Thyroid gland (tissue), 4 donors: ENCODE data around the gene PDE8B. TPM values are rescaled to one million over a fixed set of nuclear protein-coding genes. Genes with fewer than 3 reads are reported as not detected.

ENCODE experiments used
- DNase-seq, 2 donors: peaks; one replicate each; pipeline ENCODE4 v3.0.0-alpha.2; 2019
- H3K27ac ChIP-seq, 3 donors: fragments of 200-600 bp; sonication (generic); 1 replicate in 2 of 3; 2 replicates in 1 of 3; pipeline ENCODE4 v1.5.1; 2016 to 2019; ENCODE audit warnings: mild to moderate bottlenecking in 1 of 3, moderate library complexity in 1 of 3
- H3K27me3 ChIP-seq: fragments of 200-600 bp; sonication (generic); one replicate; pipeline ENCODE4 v1.5.1; 2019
- H3K36me3 ChIP-seq, 2 donors: fragments of 200-600 bp; sonication (generic); one replicate each; pipeline ENCODE4 v1.5.1; 2016 to 2019
- H3K4me1 ChIP-seq, 2 donors: fragments of 200-600 bp; sonication (generic); one replicate each; pipeline ENCODE4 v1.5.1; 2017 to 2019
- H3K4me3 ChIP-seq, 3 donors: fragments of 200-600 bp; sonication (generic); replicated peaks in 1 of 3; 1 replicate in 2 of 3; 2 replicates in 1 of 3; pipeline ENCODE4 v1.5.1; 2016; ENCODE audit warnings: mild to moderate bottlenecking in 1 of 3
- H3K9me3 ChIP-seq: fragments of 200-600 bp; sonication (generic); one replicate; pipeline ENCODE4 v1.5.1; 2017
- CTCF ChIP-seq, 6 experiments: fragments of 200-600 bp in 3 of 6; fragments of 450-650 bp in 3 of 6; sonication (generic) in 3 of 6; IDR thresholded peaks; one replicate each; pipeline ENCODE4 v1.5.1; 2016 to 2019; ENCODE audit warnings: antibody characterized with exemption in 6 of 6, mild to moderate bottlenecking in 2 of 6, inconsistent platforms in 1 of 6, moderate library complexity in 1 of 6
- POLR2A ChIP-seq, 2 donors: fragments of 450-650 bp; IDR thresholded peaks; one replicate each; pipeline ENCODE4 v1.6.1; 2017; ENCODE audit warnings: antibody characterized with exemption in 2 of 2, mild to moderate bottlenecking in 2 of 2, moderate library complexity in 1 of 2
- WGBS, 2 donors: methylation state at CpG; one replicate each; pipeline ENCODE4 v1.1.5; 2017; 5-methylcytosine and 5-hydroxymethylcytosine counted together
- intact Hi-C: fragments of 100-400 bp; cut with DNase I; formaldehyde crosslinking; loops from one replicate; pipeline ENCODE4 v1.15.1; 2023
- total RNA-seq, 4 donors: library from RNA; depleted of rRNA; stranded (reverse); fragments of >200 nt; gene quantifications; one replicate each; pipeline ENCODE4 v1.2.3, GENCODE V29; 2016

PDE8B gene
- total RNA-seq, 4 donors from 2014 or later: 113 to 279 (median 218) TPM

GRCh38 chr5:77172713-77173328 lies 37.7 kb upstream of the PDE8B start:
- Histone ChIP-seq H3K4me1 (peaks cover 16 to 18% of the 10 kb centered on the region in 2 donors), H3K9me3 (no peaks in the 10 kb centered on the region), H3K36me3 (no peaks in the 10 kb centered on the region), H3K27me3 (no peaks in the 10 kb centered on the region), H3K4me3 (no peak overlapping the region), H3K27ac (no peak overlapping the region)
- 94 to 100% methylated on average over 1 of the region's 1 CpG for WGBS, 2 donors
- intact Hi-C loops: no loop called here
- TF ChIP-seq POLR2A (IDR thresholded peaks at IDR 0.05): no peak
- TF ChIP-seq CTCF (IDR thresholded peaks at IDR 0.05): no peak
- no peak for DNase-seq

GRCh38 chr5:77174526-77174925 lies 36.0 kb upstream of the PDE8B start:
- intact Hi-C loops: no loop called here
- DNase-seq: no peak
- no peak for TF ChIP-seq POLR2A (IDR thresholded peaks at IDR 0.05)
- TF ChIP-seq CTCF (IDR thresholded peaks at IDR 0.05): no peak
- Histone ChIP-seq H3K9me3 (no peaks in the 10 kb centered on the region), H3K36me3 (no peaks in the 10 kb centered on the region), H3K27ac (no peak overlapping the region), H3K4me3 (no peak overlapping the region), H3K4me1 (peaks cover 0 to 4% of the 10 kb centered on the region in 2 donors), H3K27me3 (no peaks in the 10 kb centered on the region)
- WGBS, 2 donors: 80 to 85% methylated on average over 6 of the region's 6 CpGs

GRCh38 chr5:77175231-77175630 lies 35.2 kb upstream of the PDE8B start:
- H3K27me3 ChIP-seq: no peaks in the 10 kb centered on the region
- no peak for TF ChIP-seq CTCF (IDR thresholded peaks at IDR 0.05)
- no peak for TF ChIP-seq POLR2A (IDR thresholded peaks at IDR 0.05)
- intact Hi-C loops: no loop called here
- DNase-seq: no peak
- no peak overlapping the region for H3K27ac ChIP-seq
- H3K36me3 ChIP-seq: no peaks in the 10 kb centered on the region
- no peak overlapping the region for H3K4me3 ChIP-seq
- no peaks in the 10 kb centered on the region for H3K9me3 ChIP-seq
- H3K4me1 ChIP-seq: peaks cover 0 to 7% of the 10 kb centered on the region in 2 donors

- no peaks in the 10 kb centered on the region for H3K27me3 ChIP-seq
- H3K4me1 ChIP-seq: peaks cover 0 to 7% of the 10 kb centered on the region in 2 donors
- TF ChIP-seq CTCF (IDR thresholded peaks at IDR 0.05): no peak
- no peak for TF ChIP-seq POLR2A (IDR thresholded peaks at IDR 0.05)
- no peak overlapping the region for H3K27ac ChIP-seq
- 91 to 95% methylated on average over 5 of the region's 5 CpGs for WGBS, 2 donors
- no peak overlapping the region for H3K4me3 ChIP-seq
- H3K9me3 ChIP-seq: no peaks in the 10 kb centered on the region
- no peaks in the 10 kb centered on the region for H3K36me3 ChIP-seq
- no peak for DNase-seq
- intact Hi-C loops: no loop called here
Measured at GRCh38 chr5:77176429-77176828, 34.1 kb upstream of the PDE8B start.

- intact Hi-C loops: no loop called here
- Histone ChIP-seq H3K27ac (no peak overlapping the region), H3K4me1 (peaks cover 6 to 13% of the 10 kb centered on the region in 2 donors), H3K4me3 (no peak overlapping the region), H3K27me3 (no peaks in the 10 kb centered on the region), H3K9me3 (no peaks in the 10 kb centered on the region), H3K36me3 (no peaks in the 10 kb centered on the region)
- no peak for DNase-seq
- 91 to 97% methylated on average over 5 of the region's 5 CpGs for WGBS, 2 donors
- TF ChIP-seq POLR2A (IDR thresholded peaks at IDR 0.05): no peak
- TF ChIP-seq CTCF (IDR thresholded peaks at IDR 0.05): no peak
Measured at GRCh38 chr5:77177576-77177975, 32.9 kb upstream of the PDE8B start.
